Mesenteric fat pad (tissue), 1 donor: ENCODE data around the gene ZDHHC7. TPM values are rescaled to one million over a fixed set of nuclear protein-coding genes. Genes with fewer than 3 reads are reported as not detected.
"Not testable (repeated sequence)": the region's sequence is repeated elsewhere in the genome, so short reads cannot be mapped to it uniquely, and the experiment has no call there.

Experiments used
- DNase-seq: peaks from one replicate; pipeline ENCODE4 v3.0.0-alpha.2; 2020; ENCODE audit warnings: low spot score
- long read RNA-seq: library from polyadenylated mRNA; unstranded; transcript quantifications from one replicate; pipeline ENCODE4 v2.0.0, GENCODE V29; 2020
- total RNA-seq: library from RNA; stranded (reverse); fragmentation: NEBNext Ultra II Directional; extraction: Animal tissue kit (Norgen Biotek cat#: 25700); gene quantifications from one replicate; pipeline ENCODE4 v1.2.1, GENCODE V29; 2021
- donor health status: DM: yes; HTN: yes; CAD: no.

The ZDHHC7 gene, protein sequence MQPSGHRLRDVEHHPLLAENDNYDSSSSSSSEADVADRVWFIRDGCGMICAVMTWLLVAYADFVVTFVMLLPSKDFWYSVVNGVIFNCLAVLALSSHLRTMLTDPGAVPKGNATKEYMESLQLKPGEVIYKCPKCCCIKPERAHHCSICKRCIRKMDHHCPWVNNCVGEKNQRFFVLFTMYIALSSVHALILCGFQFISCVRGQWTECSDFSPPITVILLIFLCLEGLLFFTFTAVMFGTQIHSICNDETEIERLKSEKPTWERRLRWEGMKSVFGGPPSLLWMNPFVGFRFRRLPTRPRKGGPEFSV
- 45.6 TPM for total RNA-seq
- long read RNA-seq, transcript ZDHHC7-205 (5 exons, 582 nt): major isoform, 23 of 49 reads
- long read RNA-seq, partial matches to known transcripts: 4 of 49 reads
- long read RNA-seq, other reads (novel, unspliced or antisense): 16 of 49 reads

DNA sequence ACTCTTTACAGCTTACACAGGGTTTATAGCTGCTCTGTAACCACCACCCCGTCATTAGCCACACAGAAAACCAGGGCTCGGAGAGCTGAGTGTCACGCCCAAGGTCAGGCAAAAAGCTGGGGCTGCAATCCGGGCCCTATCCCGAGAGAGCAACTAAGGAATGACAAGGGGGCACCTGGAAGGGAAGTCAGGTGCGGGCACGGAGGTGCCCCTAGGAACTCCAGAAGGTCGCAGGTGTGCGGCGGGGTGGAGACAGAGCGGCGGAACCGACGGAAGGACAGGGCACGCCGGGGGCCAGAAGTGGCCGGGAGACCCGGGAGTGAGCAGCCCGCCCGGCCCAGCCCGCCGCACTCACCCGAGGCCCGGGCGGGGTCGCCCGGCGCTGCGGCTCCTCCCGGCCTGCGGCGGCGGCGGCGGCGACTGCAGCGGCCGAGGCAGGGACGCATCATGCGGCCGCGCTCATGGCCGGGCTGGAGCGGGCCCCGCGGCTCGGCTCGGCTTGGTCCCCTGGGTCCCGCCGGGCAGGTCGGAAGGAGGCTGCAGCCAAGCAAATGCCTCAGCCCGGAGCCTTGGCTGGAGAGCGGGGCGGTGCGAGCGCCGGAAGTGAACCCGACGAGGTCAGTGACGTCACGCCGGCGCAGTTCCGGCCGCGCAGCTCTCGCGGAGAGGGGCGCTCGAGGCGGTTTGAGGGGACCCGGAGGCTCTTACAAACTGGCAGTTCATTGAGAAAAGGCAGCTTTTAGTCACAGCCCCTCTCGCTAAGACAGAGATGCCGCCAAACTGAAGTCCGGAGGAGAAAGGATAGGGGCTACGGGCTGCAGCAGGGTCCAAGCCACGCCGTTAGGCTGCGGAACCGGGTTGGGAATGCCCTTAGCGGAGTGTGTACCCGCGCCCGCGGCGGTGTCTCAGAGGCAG is at the start of gene ZDHHC7:
TSS of gene ZDHHC7 (minus strand) at position 605 of the 915 bp plus-strand sequence. CDS start 20,917 bp downstream, outside the sequence.
- DNase-seq: peak; percentile 97

DNA sequence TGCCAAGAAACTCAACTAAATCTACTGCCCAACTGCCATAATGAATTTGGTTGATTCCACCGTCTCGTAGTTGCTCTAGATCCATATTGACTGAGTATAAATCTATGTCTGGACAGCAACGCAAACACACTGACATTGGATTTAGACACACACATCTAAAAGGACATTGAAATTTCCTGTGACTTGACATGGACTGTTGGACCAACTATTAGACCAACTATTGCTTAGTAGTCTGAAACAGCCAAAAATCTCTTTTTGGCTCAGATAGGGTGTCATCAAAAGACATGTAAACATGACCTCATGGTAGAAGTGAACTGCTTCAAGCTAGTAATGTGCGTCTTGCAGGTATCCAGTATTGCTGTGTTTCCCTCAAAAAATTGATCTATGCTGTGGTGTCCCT is 47.6 kb upstream of the ZDHHC7 start:
- DNase-seq: no peak

DNA sequence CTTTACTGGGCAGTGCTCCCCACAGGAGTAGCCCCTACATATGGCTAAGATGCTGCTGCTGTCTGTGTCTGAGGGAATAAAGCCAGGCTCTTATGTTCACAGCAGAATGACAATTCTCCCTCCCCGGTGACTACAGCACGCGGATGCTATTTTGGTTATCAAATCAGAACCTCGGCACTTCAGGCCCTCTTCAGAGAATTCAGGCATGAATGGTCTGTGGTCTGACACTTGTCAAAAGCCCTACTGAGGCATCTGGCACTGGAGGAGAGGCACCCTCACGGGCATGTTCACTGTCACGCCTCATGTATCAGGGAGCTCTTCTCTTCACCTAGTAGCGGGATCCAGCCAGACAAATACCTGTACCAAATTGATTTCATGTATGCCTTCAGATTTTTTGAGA is 46.6 kb upstream of the ZDHHC7 start:
- DNase-seq: no peak

- no peak for DNase-seq
Measured at GRCh38 chr16:85057212-85057889, 46.0 kb upstream of the ZDHHC7 start.

- DNase-seq: no peak
Measured at GRCh38 chr16:85056211-85056748, 44.9 kb upstream of the ZDHHC7 start.

DNA sequence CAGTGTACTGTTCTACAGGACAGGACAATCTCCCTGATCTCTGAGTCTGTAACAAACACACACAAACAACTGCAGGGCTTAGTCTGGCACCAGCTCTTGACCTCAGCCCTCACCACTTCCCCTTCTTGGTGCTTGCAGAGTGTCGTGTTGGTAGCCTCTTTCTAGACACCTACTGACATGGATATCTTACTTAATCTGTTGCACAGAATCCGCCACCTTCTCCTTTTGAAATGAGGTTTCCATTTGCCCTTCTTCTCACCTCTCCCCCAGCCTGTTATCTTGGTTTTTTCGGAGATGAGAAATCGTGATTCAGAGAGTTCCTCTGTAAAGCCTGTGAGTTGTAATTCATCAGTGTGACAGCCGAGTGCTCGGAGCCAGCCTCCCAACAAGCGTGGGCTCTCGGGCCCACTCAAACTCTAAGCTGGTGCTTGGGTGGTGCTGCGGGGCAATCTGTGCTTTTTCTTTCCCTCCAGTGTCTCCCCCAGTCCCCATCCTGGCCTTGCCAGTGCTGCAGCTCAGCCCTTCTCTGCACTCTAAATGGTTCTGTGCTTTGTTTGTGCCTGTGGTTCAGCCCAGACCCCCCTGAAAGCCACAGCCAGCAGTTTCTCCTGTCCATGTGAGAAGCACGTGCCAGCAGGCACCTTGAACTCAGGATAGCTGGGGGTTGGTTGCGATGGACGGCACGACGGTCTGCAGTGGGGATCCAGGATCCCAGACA is 44.3 kb upstream of the ZDHHC7 start:
- DNase-seq: no peak

DNA sequence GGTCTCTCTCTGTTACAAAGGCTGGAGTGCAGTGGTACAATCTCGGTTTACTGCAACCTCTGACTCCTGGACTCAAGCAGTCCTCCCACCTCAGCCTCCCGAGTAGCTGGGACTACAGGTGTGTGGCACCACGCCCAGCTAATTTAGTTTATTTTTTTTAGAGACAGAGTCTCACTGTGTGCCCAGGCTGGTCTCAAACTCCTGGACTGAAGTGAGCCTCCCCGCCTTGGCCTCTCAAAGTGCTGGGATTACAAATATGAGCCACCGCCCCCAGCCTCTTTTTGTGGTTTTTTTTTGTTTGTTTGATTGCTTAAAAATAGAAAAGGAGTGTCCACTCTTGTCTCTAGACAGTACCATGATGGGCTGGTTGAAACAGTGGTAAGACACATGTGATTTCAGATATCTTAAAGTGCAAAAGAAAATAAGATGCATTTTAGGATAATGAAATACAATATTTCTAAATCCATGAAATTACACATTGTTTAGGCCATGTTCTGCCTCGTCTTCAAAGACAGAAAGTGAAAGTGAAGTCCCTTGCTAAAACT is 43.7 kb upstream of the ZDHHC7 start:
- no peak for DNase-seq

- not testable (repeated sequence) for DNase-seq
Measured at GRCh38 chr16:85054321-85054720, 43.0 kb upstream of the ZDHHC7 start.

DNA sequence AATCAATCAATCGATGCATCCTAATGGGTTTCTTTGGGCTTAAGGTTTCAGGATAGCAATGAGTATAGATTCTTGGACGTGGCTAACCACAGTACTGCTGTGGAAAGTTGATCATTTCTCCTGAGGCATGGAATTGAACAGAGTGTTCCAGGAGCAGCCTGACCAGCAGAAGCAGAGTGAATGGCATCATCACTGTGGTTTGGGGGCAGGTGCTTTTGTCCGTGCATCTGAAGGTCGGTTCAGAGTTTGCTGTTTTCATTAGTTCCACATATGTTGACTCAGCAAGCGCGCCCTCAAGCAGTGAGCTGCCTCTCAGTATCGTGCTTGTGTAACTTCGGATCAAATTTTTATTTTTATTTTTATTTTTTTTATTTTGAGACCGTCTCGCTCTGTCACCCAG is 41.2 kb upstream of the ZDHHC7 start:
- DNase-seq: no peak

GRCh38 chr16:85051683-85052082 is 40.3 kb upstream of the ZDHHC7 start:
- no peak for DNase-seq

DNA sequence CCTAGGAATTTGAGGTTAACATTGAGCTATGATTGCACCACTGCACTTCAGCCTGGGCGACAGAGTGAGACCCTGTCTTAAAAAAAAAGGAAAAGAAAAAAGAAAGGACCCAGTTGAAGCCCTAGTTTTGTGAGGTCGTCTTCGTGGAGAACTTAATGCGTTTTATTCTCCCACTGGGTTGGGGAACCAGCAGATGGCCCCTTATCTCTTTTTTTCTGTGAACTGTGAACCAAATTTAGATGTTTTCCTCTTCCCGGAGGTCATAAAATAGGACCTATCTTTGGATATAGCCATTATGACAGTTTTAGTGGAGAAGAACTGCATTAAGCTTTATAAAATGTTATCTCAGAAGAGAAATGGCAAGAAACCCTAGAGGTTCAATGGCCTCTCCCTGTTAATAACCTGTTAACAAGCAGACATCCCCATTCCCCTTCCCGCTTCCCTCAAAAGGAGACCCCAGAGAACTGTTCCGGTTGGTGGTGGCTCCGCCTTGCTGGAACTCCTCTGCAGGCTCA is 39.8 kb upstream of the ZDHHC7 start:
- DNase-seq: no peak

DNA sequence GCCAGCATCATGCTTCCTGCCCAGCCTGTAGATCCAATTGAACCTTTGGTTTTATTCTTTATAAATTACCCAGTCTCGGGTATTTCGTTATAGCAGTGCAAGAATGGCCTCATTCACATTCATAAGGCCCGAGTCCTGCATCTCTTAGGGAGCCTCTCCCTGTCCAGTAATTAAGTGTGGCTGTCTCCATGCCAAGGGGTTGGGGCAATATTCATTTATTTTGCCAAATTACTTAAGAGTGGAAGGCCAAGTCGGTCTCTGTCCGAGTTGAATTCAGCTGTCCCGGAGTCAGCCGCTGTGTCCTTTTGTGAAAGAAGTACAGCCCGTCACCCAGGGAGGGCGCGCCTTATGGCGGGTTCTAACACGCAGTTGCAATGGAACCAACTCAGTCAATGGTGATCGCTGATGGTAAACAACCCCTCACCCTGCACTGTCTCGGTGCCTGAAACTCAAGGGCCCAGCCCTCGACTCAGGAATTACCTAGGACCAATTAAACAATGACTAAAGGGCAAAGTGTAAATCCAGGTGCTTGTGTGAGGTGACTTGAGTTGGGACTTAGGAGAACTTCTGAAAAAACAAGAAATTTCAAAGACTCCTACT is 38.5 kb upstream of the ZDHHC7 start:
- no peak for DNase-seq

GRCh38 chr16:85048921-85049562 is 37.7 kb upstream of the ZDHHC7 start:
- DNase-seq: no peak

- DNase-seq: no peak
Measured at GRCh38 chr16:85047867-85048455, 36.6 kb upstream of the ZDHHC7 start.

DNA sequence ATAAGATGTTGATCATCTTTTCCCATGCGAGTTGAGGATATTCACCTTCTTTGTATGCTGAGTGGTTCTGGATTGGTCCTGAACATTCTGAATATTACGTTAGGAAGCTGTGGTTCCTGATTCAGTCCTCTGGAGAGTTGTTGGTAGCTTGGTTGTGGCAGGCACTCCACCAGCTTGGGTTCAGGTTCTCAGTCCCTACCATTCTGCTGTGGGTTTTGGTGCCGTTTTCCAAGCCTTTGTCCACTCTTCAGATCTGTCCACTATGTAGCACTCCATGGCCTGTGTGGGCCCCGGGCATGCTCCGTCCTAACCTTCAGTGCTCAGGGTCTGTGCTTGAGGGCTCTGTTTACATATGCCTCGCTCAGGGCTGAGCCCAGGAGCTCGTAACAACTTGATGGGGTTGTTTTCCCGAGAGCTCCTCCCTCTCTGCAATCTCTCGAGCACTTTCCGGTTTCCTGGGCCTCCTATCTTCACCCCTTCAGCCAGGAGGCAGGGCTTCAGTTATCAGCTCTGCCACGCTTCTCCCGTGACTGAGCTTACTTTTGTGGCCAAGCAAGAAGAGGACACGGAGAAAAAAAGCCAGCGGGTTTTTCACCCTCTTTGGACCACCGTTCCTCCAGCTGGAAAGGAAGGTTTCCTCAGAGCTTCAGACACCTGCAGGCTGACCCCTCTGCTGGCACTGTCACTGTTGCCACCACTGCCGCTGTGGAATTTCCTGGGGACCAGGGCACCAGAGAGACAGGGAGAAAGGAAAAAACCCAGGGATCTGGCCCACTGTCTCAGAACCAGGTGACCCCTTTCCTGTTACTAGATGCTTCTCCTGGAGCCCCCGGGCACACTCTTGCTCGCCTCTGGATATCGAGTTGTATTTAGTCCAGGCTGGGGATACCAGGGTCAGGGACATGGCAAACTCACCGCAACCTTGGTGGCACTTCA is 35.9 kb upstream of the ZDHHC7 start:
- no peak for DNase-seq

DNA sequence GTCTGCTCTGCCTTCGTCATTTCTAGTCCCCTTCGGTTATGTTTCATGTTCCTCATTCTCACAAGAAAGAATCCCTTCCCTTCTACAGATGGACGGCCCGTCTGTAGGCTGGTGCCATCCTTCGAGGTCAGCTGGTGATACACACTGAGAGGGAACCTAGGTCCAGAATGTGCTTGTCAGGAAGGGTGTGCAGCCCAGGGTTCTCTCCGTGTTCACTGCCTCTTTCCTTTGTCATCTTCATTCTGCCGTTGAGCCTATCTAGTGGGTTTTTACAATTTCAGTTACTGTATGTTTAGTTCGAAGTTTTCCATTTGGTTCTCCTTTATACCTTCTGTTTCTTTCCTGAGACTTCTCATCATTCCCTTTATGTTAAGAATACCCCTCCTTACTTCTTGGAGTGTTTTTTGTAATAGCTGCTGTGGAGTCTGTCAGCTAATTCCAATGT is 35.2 kb upstream of the ZDHHC7 start:
- no peak for DNase-seq

DNA sequence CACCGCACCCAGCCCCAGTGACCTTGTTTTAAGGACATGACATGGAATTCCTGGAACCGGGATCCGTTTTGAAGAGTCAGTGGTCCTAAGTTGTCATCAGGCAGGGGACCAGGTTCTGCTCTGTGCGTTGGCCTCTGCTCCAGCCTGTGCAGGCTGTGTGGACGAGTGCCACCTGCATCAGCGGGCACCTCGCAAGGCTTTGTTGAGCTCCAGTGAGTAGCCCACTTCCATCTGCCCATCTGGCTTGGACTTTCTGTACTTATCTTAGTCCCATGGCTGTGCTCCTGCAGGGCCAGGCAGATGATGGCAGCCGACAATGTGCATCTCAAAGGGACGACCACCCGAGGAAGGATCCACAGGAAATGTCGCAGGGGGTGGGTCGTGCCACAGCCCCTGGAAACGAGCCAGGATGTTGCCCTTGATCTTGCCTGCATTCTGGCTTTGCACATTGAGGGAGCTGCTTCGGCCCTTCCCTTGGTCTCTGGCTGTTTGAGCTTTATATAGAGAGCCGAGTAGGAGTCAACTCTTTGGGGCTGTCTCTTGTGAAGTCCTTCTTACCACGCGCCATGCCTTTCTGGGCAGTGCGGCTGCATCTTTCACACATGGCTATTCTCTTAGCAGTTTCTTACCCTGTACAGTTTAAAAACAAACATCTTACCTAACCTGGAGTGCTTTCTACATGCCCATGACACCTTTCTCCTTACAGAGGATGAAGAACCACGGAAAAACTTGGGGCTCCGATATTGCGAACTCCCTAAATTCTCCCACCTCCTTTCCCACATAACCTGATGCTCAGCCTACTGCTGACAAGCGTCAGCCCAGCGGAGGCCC is 34.5 kb upstream of the ZDHHC7 start:
- DNase-seq: no peak
